KMS-11 (cell line): ENCODE measurements around the gene NTM.

Experiments
- H2AFZ ChIP-seq: fragments of 200-600 bp; sonication (generic); 2 replicates; pipeline ENCODE4 v1.6.1; 2016; ENCODE audit warnings: antibody characterized with exemption, mixed run types, low read depth
- H3K27ac ChIP-seq: fragments of 200-600 bp; sonication (generic); 2 replicates; pipeline ENCODE4 v1.6.1; 2016; ENCODE audit warnings: mild to moderate bottlenecking, mixed run types
- H3K27me3 ChIP-seq: fragments of 200-600 bp; sonication (generic); 2 replicates; pipeline ENCODE4 v1.6.1; 2017; ENCODE audit warnings: mild to moderate bottlenecking, low read depth, mixed run types, moderate library complexity; ENCODE audit not compliant: insufficient read depth
- H3K36me3 ChIP-seq: fragments of 200-600 bp; sonication (generic); 2 replicates; pipeline ENCODE4 v1.6.1; 2017; ENCODE audit warnings: mild to moderate bottlenecking, mixed run types; ENCODE audit not compliant: insufficient read depth
- H3K4me1 ChIP-seq: fragments of 200-600 bp; sonication (generic); 2 replicates; pipeline ENCODE4 v1.6.1; 2016; ENCODE audit warnings: mild to moderate bottlenecking, low read depth, mixed run types; ENCODE audit not compliant: poor library complexity, severe bottlenecking
- H3K4me2 ChIP-seq: fragments of 200-600 bp; sonication (generic); 2 replicates; pipeline ENCODE4 v1.7.0; 2016; ENCODE audit warnings: mild to moderate bottlenecking, mixed run types
- H3K4me3 ChIP-seq: fragments of 200-600 bp; sonication (generic); IDR thresholded peaks from 2 replicates; pipeline ENCODE4 v1.6.1; 2017; ENCODE audit warnings: low read depth, low read length, mixed read lengths; ENCODE audit not compliant: insufficient read depth
- H3K79me2 ChIP-seq: fragments of 200-600 bp; sonication (generic); 2 replicates; pipeline ENCODE4 v1.6.1; 2016; ENCODE audit warnings: low read depth, mixed run types; ENCODE audit not compliant: insufficient read depth
- H3K9ac ChIP-seq: fragments of 200-600 bp; sonication (generic); 2 replicates; pipeline ENCODE4 v1.6.1; 2016; ENCODE audit warnings: mild to moderate bottlenecking, mixed run types
- H4K20me1 ChIP-seq: fragments of 200-600 bp; sonication (generic); 2 replicates; pipeline ENCODE4 v1.6.1; 2016; ENCODE audit warnings: mild to moderate bottlenecking, mixed run types; ENCODE audit not compliant: insufficient read depth
- CTCF ChIP-seq: fragments of 200-600 bp; sonication (generic); conservative IDR thresholded peaks from 2 replicates; pipeline ENCODE4 v1.6.1; 2017; ENCODE audit warnings: low read depth, mild to moderate bottlenecking, antibody characterized with exemption, low read length, moderate library complexity, mixed read lengths

NTM gene

GRCh38 chr11:132036746-132037466, 666.5 kb downstream of the NTM start:
- no peak overlapping the region for H3K27ac ChIP-seq
- H3K4me2 ChIP-seq: no peak overlapping the region
- no peaks in the 10 kb centered on the region for H3K36me3 ChIP-seq
- no peaks in the 10 kb centered on the region for H3K4me1 ChIP-seq
- H2AFZ ChIP-seq: no peak overlapping the region
- no peaks in the 10 kb centered on the region for H3K27me3 ChIP-seq
- no peak for TF ChIP-seq CTCF
- no peaks in the 10 kb centered on the region for H4K20me1 ChIP-seq
- H3K9ac ChIP-seq: no peak overlapping the region
- H3K4me3 ChIP-seq: no peak overlapping the region
- no peaks in the 10 kb centered on the region for H3K79me2 ChIP-seq

GRCh38 chr11:132037467-132037862, 667.0 kb downstream of the NTM start:
- no peaks in the 10 kb centered on the region for H3K27me3 ChIP-seq
- TF ChIP-seq CTCF: no peak
- H3K27ac ChIP-seq: no peak overlapping the region

GRCh38 chr11:132037956-132038355, 667.5 kb downstream of the NTM start:
- Histone ChIP-seq H3K79me2 (no peaks in the 10 kb centered on the region), H3K27me3 (no peaks in the 10 kb centered on the region), H3K27ac (no peak overlapping the region), H3K4me1 (no peaks in the 10 kb centered on the region), H2AFZ (no peak overlapping the region), H3K36me3 (no peaks in the 10 kb centered on the region), H3K4me3 (no peak overlapping the region), H4K20me1 (no peaks in the 10 kb centered on the region), H3K9ac (no peak overlapping the region), H3K4me2 (no peak overlapping the region)
- TF ChIP-seq CTCF: no peak

More at GRCh38 chr11:132037467-132037862, 667.0 kb downstream of the NTM start:
- H2AFZ ChIP-seq: no peak overlapping the region
- H3K4me1 ChIP-seq: no peaks in the 10 kb centered on the region
- no peak overlapping the region for H3K9ac ChIP-seq
- no peaks in the 10 kb centered on the region for H4K20me1 ChIP-seq
- H3K36me3 ChIP-seq: no peaks in the 10 kb centered on the region
- no peak overlapping the region for H3K4me2 ChIP-seq
- no peak overlapping the region for H3K4me3 ChIP-seq
- H3K79me2 ChIP-seq: no peaks in the 10 kb centered on the region

DNA sequence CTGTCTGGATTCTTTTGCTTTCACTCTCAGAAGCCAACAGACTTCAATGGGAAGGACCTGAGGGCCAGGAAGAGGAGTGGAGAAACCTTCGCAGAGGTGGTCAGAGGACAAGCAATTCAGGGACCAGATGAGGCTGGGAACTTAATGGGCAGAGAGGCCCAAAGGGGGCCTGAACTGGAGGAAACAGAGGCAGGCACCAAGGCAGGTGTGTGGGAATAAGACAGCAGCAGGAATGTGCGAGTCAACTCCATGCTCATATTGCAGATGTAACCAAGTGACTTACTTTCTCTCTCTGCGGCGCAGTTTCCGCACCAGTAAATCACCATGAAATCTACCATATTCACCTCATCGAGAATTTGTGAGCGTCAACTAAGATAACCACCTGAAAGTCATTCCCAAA, 669.1 kb downstream of the NTM start:
- H4K20me1 ChIP-seq: no peaks in the 10 kb centered on the region
- H3K27ac ChIP-seq: no peak overlapping the region
- no peaks in the 10 kb centered on the region for H3K36me3 ChIP-seq
- H3K4me1 ChIP-seq: no peaks in the 10 kb centered on the region
- H3K9ac ChIP-seq: no peak overlapping the region
- no peak overlapping the region for H3K4me2 ChIP-seq
- no peaks in the 10 kb centered on the region for H3K27me3 ChIP-seq
- no peak overlapping the region for H3K4me3 ChIP-seq
- H2AFZ ChIP-seq: no peak overlapping the region
- TF ChIP-seq CTCF: no peak
- H3K79me2 ChIP-seq: no peaks in the 10 kb centered on the region
